ENCODE data around the gene CAPRIN2. TPM values are rescaled to one million over a fixed set of nuclear protein-coding genes. Genes with fewer than 3 reads are reported as not detected.

Gene CAPRIN2
- total and polyA plus RNA-seq, 3 donors from 2014 or later = 43.7 to 108 (median 74.5) TPM

GRCh38 chr12:30707613-30708342, 47.0 kb downstream of the CAPRIN2 start:
- intact Hi-C loops (cut with DNase I; ENCODE audit: low total_unique reads) = no loop called here
- 85 to 86% methylated on average over 10 of the region's 10 CpGs for WGBS, 2 donors
- Histone ChIP-seq H3K9me3 (no peaks in the 10 kb centered on the region), H3K36me3 (ENCODE audit: low read depth, missing control alignments) (no peaks in the 10 kb centered on the region), H3K27me3 (no peaks in the 10 kb centered on the region), H3K4me1 (no peaks in the 10 kb centered on the region), H3K4me3 (no peak overlapping the region), H3K27ac (no peak overlapping the region)
- DNase-seq = no peak
- no peak for TF ChIP-seq POLR2A (IDR thresholded peaks at IDR 0.05)

GRCh38 chr12:30706476-30706875, 48.3 kb downstream of the CAPRIN2 start:
- no peak for TF ChIP-seq POLR2A (IDR thresholded peaks at IDR 0.05)
- TF ChIP-seq CTCF (IDR thresholded peaks at IDR 0.05) = no peak
- H3K27ac ChIP-seq = no peak overlapping the region
- WGBS, 2 donors = 90 to 93% methylated on average over 2 of the region's 2 CpGs
- no peaks in the 10 kb centered on the region for H3K27me3 ChIP-seq
- no peaks in the 10 kb centered on the region for H3K9me3 ChIP-seq
- intact Hi-C loops (cut with DNase I; ENCODE audit: low total_unique reads) = no loop called here
- H3K36me3 ChIP-seq (ENCODE audit: low read depth, missing control alignments) = no peaks in the 10 kb centered on the region
- H3K4me1 ChIP-seq = no peaks in the 10 kb centered on the region
- DNase-seq = no peak
- no peak overlapping the region for H3K4me3 ChIP-seq

GRCh38 chr12:30701056-30701455, 53.7 kb downstream of the CAPRIN2 start:
- intact Hi-C loops (cut with DNase I; ENCODE audit: low total_unique reads) = no loop called here
- Histone ChIP-seq H3K4me3 (no peak overlapping the region), H3K9me3 (no peaks in the 10 kb centered on the region), H3K27me3 (no peaks in the 10 kb centered on the region), H3K27ac (no peak overlapping the region), H3K36me3 (ENCODE audit: low read depth, missing control alignments) (no peaks in the 10 kb centered on the region), H3K4me1 (no peaks in the 10 kb centered on the region)
- no peak for DNase-seq
- TF ChIP-seq POLR2A (IDR thresholded peaks at IDR 0.05) = no peak
- TF ChIP-seq CTCF (IDR thresholded peaks at IDR 0.05) = no peak

GRCh38 chr12:30700216-30700900, 54.4 kb downstream of the CAPRIN2 start:
- Histone ChIP-seq H3K4me1 (no peaks in the 10 kb centered on the region), H3K36me3 (ENCODE audit: low read depth, missing control alignments) (no peaks in the 10 kb centered on the region), H3K9me3 (no peaks in the 10 kb centered on the region), H3K27ac (no peak overlapping the region), H3K4me3 (no peak overlapping the region), H3K27me3 (no peaks in the 10 kb centered on the region)
- no peak for TF ChIP-seq POLR2A (IDR thresholded peaks at IDR 0.05)
- TF ChIP-seq CTCF (IDR thresholded peaks at IDR 0.05) = no peak
- intact Hi-C loops (cut with DNase I; ENCODE audit: low total_unique reads) = no loop called here
- 81 to 85% methylated on average over 6 of the region's 6 CpGs for WGBS, 2 donors
- no peak for DNase-seq

GRCh38 chr12:30698346-30698745, 56.4 kb downstream of the CAPRIN2 start:
- TF ChIP-seq POLR2A (IDR thresholded peaks at IDR 0.05) (no peak), CTCF (IDR thresholded peaks at IDR 0.05) (no peak)
- H3K36me3 ChIP-seq (ENCODE audit: low read depth, missing control alignments) = no peaks in the 10 kb centered on the region
- H3K9me3 ChIP-seq = no peaks in the 10 kb centered on the region
- no peak for DNase-seq
- 73 to 77% methylated on average over 12 of the region's 12 CpGs for WGBS, 2 donors
- no peaks in the 10 kb centered on the region for H3K27me3 ChIP-seq
- H3K4me3 ChIP-seq = no peak overlapping the region
- peaks cover 4% of the 10 kb centered on the region for H3K4me1 ChIP-seq
- intact Hi-C loops (cut with DNase I; ENCODE audit: low total_unique reads) = no loop called here
- H3K27ac ChIP-seq = no peak overlapping the region

Data from testis (tissue), 3 donors.